ENCODE data around the gene AZIN2. TPM values are rescaled to one million over a fixed set of nuclear protein-coding genes. Genes with fewer than 3 reads are reported as not detected.

Gene AZIN2
- total and polyA plus RNA-seq, 10 of the 15 experiments (the other 5 are each of a cell fraction or from before 2014, with no cell fraction given) = 0.02 to 0.85 (median 0.23) TPM

- TF ChIP-seq HDAC6 (IDR thresholded peaks at IDR 0.05; ENCODE audit: unreplicated experiment) = no peak
- TF ChIP-seq HDGF (IDR thresholded peaks at IDR 0.05) = peak; percentile 89; the same call in 1 of the 2 replicates
- TF ChIP-seq E4F1 (IDR thresholded peaks at IDR 0.05; ENCODE audit: borderline replicate concordance, partially characterized antibody) = peak; percentile 72
- TF ChIP-seq TCF7 (IDR thresholded peaks at IDR 0.05; ENCODE audit: borderline replicate concordance) = no peak
- peak; percentile 82 for TF ChIP-seq NR2C1 (IDR thresholded peaks at IDR 0.05)
- peak; percentile 98 for TF ChIP-seq POLR2AphosphoS5 (IDR thresholded peaks at IDR 0.05; ENCODE audit: low read length)
- peak; percentile 31 for TF ChIP-seq RAD21 (IDR thresholded peaks at IDR 0.05; ENCODE audit: insufficient read depth, low read depth, low read length)
- peak; percentile 90 for TF ChIP-seq CREB1 (IDR thresholded peaks at IDR 0.05; ENCODE audit: low read depth)
- peak; percentile 68; the same call in 2 of the 3 replicates for TF ChIP-seq POU2F2 (IDR thresholded peaks at IDR 0.05; ENCODE audit: borderline replicate concordance, low read depth, low read length)
- TF ChIP-seq CHD1 (IDR thresholded peaks at IDR 0.05; ENCODE audit: low read depth, low read length) = 0 out of 2 replicates have a peak, but pooled peaks have one; percentile 29
- no peak for TF ChIP-seq KAT2A (conservative IDR thresholded peaks at IDR 0.05; ENCODE audit: control insufficient read depth, low read depth, low read length)
- 0 out of 2 replicates have a peak, but pooled peaks have one; percentile 61 for TF ChIP-seq MYB (IDR thresholded peaks at IDR 0.05; ENCODE audit: borderline replicate concordance, low read depth, low read length)
- TF ChIP-seq MEF2B (IDR thresholded peaks at IDR 0.05; ENCODE audit: partially characterized antibody, poor library complexity, severe bottlenecking) = peak; percentile 95
- no peak for TF ChIP-seq TCF3 (IDR thresholded peaks at IDR 0.05; ENCODE audit: borderline replicate concordance, insufficient read depth, low read depth, low read length)
- peak; percentile 83 for TF ChIP-seq CREM (IDR thresholded peaks at IDR 0.05; ENCODE audit: low read depth)
- TF ChIP-seq IRF4 (IDR thresholded peaks at IDR 0.05; ENCODE audit: low read depth, low read length) = peak; percentile 40; the same call in 1 of the 2 replicates
Measured at GRCh38 chr1:33127001-33127823, 46.3 kb downstream of the AZIN2 start (continued).
